HG02798 (cell line): ENCODE measurements around the gene EHBP1.

Source experiments
- ATAC-seq: cut with Tn5 transposase; IDR thresholded peaks from one replicate; pipeline ENCODE4 v1.9.1; 2021; ENCODE audit warnings: mild to moderate bottlenecking; ENCODE audit not compliant: unreplicated experiment, poor library complexity

EHBP1 gene

DNA sequence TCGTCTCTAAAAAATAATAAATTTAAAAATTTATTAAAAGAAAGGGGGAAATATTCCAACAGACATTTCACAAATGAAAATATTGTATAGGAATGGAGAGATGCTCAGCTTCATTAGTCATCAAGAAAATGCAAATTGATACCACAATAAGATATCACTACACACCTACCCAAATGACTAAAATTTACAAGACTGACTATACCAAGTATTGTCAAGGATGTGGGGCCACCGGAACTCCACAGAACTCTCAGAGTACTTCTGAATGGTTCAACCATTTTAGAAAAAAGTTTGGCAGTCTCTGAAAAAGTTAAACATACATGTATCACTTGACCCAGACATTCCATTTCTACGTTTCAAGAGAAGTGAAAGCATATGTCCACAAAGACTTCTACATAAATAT lies 163.4 kb downstream of the EHBP1 start:
- ATAC-seq = no peak

DNA sequence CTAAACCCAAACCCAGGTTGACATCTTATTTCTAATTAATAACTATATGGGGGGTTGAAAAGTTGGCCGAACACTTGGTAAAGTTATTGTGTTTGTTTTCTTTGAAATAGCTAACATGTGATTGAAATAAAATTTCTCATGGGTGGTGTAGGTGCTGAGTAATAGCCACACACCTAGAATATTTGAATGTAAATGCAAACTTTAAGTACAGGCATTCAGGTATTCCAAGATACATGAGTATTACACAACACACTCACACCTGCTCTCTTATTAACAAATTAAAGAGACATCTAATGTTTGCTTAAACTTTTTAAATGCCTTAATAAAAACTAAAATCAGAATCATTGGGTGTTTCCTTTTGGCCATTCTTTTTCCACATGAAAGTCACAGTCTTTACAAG lies 165.5 kb downstream of the EHBP1 start:
- no peak for ATAC-seq

GRCh38 chr2:62871506-62871905 lies 166.0 kb downstream of the EHBP1 start:
- no peak for ATAC-seq

GRCh38 chr2:62873603-62874002 lies 168.1 kb downstream of the EHBP1 start:
- ATAC-seq = no peak

GRCh38 chr2:62874881-62875383 lies 169.4 kb downstream of the EHBP1 start:
- no peak for ATAC-seq

DNA sequence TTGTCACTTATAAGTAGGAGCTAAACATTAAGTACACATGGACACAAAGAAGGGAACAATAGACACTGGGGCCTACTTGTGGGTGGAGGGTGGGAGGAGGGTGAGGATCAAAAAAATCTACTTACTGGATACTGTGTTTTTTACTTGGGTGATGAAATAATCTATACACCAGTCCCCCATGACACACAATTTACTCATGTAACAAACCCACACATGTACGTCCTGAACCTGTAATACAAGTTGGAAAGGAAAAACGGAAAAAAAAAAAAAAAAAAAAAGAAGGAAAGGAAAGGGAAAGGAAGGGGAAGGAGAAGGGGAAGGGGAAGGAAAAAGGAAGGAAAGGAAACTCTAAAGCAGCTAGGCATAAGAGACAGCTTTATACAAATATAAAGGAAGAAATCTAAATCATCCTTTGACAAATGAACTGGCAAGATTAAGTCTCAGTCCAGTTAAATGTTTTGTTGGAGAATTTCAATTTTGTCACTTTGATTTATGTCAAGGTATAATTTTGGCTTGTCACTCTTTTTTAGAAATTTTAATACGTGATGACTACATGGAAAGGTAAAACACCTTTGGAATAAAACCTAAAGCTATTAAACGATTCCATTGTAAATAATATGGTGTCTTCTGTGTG lies 175.8 kb downstream of the EHBP1 start:
- ATAC-seq = no peak

DNA sequence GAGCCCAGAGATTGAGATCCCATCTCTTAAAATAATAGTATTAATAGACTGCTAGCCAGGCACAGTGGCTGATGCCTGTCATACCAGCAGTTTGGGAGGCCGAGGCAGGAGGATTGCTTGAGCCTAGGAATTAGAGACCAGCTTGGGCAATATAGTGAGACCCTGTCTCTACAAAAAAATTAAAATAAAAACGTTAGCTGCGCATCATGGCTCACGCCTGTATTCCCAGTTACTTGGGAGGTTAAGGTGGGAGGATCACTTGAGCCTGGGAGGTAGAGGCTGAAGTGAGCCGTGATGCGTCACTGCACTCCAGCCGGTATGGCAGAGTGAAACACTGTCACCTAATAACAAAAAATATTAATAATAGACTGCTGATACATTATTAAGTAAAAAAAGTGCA lies 178.1 kb downstream of the EHBP1 start:
- no peak for ATAC-seq

DNA sequence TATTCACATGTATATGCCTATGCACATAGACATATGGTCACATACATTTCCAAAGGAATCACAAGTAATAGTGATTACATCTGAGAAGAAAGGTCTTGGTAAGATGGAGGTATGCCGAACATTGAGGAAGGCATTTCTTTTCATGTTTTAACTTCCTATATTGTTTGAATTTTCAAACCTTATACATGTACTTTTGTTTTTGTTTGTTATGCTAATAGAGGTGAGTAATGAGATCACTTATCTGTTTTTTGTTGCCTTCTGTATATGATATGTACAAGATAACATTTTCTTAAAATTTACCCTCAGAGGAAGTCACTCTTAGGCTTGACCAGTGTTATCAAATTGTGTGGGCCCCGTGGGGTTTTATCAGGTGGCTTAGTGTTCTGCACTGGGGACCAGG lies 178.6 kb downstream of the EHBP1 start:
- ATAC-seq = no peak

GRCh38 chr2:62884514-62884913 lies 179.0 kb downstream of the EHBP1 start:
- ATAC-seq = no peak

GRCh38 chr2:62894966-62895631 lies 189.6 kb downstream of the EHBP1 start:
- no peak for ATAC-seq

GRCh38 chr2:62895632-62896009 lies 190.1 kb downstream of the EHBP1 start:
- ATAC-seq = no peak

GRCh38 chr2:62897187-62897827 lies 191.8 kb downstream of the EHBP1 start:
- ATAC-seq = no peak

DNA sequence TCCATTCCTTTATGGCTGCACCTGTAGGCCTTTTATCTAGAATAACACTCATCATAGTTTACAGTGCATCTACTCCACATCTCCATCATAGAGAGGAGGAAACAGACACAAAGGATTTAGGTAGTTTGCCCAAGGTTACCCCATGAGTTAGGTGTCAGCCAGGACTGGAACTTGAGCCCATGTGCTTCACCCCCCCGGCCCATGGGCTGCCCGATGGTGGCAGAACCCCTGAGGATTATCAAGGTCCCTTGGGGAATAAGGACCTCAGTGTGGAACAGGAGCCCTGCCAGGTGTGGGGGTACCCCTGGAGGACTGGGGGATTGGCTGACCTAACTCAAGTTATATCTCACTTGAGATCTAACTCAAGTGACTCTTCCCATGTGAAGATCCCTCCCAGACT lies 198.8 kb downstream of the EHBP1 start:
- ATAC-seq = no peak

DNA sequence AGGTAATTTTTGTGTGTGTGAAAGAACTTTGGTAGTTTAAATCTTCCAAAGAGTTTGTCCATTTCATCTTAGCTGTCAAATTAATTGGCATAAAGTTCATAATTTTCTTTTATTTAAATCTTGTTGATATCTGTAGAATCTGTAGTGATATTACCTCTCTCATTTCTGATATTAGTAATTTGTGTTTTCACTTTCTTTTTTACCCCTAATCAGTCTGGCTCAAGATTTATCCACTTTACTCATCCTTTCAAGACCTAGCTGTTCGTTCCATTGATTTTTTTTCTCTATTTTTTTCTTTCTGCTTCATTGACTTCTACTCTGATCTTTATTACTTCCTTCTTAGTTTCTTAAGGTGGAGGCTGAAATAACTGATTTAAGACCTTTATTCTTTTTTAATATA lies 202.6 kb downstream of the EHBP1 start:
- ATAC-seq = no peak

- no peak for ATAC-seq
These were observed 207.8 kb downstream of the EHBP1 start for GRCh38 chr2:62913311-62913710.

DNA sequence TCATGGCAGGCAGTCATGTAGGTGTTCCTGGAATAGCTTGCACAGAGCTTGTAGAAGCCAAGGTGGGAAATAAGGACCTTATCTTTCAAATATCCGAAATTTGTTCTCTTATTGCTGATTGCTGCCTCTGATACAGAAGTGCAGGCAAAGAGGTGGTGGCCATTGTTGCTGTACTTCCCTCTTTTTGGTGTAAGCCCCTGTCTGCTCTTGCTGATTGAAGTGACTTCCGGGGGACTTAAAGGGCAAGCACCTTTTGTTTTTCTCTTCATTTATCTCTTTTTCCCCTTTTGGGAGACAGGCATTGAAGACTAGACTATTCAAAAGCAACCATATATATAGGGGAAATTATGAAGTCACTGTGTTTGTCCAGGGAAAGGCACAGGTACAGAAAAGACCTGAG lies 213.5 kb downstream of the EHBP1 start:
- no peak for ATAC-seq

GRCh38 chr2:62920070-62920469 lies 214.6 kb downstream of the EHBP1 start:
- ATAC-seq = no peak

DNA sequence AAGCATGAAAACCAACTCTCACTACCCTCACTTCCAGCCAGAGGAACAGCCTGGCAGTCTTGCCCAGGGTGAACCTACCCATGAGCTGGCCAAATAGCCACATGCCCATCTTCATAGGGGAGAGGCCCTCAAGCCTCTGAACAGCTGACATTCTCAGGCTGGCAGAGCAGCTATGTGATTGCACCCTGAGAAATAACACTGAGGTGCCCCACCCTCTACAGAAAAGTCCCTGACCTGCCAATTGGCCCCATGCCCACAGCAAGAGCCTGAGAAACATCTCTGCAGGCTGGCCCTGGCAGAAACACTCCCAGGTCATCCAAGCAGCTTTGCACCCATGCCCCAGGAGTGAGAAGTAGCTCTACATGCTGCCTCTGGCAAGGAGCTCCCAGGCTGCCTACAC lies 217.7 kb downstream of the EHBP1 start:
- ATAC-seq = no peak

DNA sequence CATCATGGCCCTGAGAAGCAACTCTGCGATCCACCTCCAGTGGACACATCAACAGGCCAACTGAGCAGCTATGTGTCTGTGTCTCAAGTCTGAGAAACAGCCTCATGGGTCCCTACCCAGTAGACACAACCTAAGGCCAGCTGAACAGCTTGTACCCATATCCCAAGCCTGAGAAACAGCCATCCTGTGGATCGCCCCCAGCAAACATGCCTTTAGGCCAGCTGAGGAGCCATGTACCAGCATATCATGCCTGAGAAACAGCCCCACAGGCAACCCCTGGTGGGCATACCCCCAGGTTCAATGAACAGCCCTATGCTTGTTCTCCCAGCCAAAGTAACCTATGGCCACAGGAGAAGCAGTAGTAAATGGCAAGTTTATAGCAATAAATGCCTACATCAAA lies 218.4 kb downstream of the EHBP1 start:
- ATAC-seq = no peak

- ATAC-seq = peak; percentile 52
These were observed 222.5 kb downstream of the EHBP1 start for GRCh38 chr2:62928015-62928414.

- ATAC-seq = no peak
These were observed 226.0 kb downstream of the EHBP1 start for GRCh38 chr2:62931536-62931935.
